ENCODE results near the gene ABCC10.

DNA sequence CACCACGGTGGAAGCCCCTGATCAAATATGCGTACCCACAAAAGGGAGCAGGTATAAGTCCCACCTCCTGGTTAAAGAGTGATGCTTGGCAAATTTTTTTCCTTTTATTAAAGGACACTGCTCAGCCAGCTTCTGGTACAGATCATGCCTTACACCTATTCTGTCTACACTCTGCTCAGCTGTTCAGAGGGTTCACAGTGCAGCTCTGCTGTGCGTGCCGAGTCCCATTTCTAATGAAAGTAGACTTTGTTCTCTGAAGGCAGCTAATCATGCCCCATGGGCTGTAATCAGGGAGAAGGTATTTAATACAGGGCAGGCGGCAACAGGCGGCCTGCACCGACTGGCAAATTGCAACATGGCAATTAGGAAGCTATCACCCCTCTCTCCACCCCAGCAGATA is 66.5 kb downstream of the ABCC10 start:
- no peak for TF ChIP-seq EP300 (IDR thresholded peaks at IDR 0.05)
- TF ChIP-seq POLR2AphosphoS5 (IDR thresholded peaks at IDR 0.05): no peak
